WTC11 (cell line): ENCODE data around the gene CDIP1. TPM values are rescaled to one million over a fixed set of nuclear protein-coding genes. Genes with fewer than 3 reads are reported as not detected.

ENCODE experiments used
- ETV6 ChIP-seq: sonication (generic); formaldehyde crosslinking; IDR thresholded peaks from 2 replicates; pipeline ENCODE4 v1.8.1; 2022; ENCODE audit warnings: mild to moderate bottlenecking, missing genetic modification reagents
- GABPB1 ChIP-seq: sonication (generic); formaldehyde crosslinking; IDR thresholded peaks from 2 replicates; pipeline ENCODE4 v1.8.1; 2023; ENCODE audit warnings: mild to moderate bottlenecking, missing genetic modification reagents
- GRHL2 ChIP-seq: fragments of 250-450 bp; sonication (Bioruptor Pico); IDR thresholded peaks from 2 replicates; pipeline ENCODE4 v1.8.0; 2022; ENCODE audit warnings: mild to moderate bottlenecking, moderate library complexity; ENCODE audit not compliant: insufficient replicate concordance, severe bottlenecking
- JUN ChIP-seq: sonication (generic); formaldehyde crosslinking; IDR thresholded peaks from 2 replicates; pipeline ENCODE4 v1.8.0; 2023; ENCODE audit warnings: mild to moderate bottlenecking, missing genetic modification reagents
- NFATC4 ChIP-seq: fragments of 250-450 bp; sonication (Bioruptor Pico); IDR thresholded peaks from 2 replicates; pipeline ENCODE4 v1.9.0; 2021; ENCODE audit warnings: mild to moderate bottlenecking
- NFE2L1 ChIP-seq: sonication (generic); formaldehyde crosslinking; IDR thresholded peaks from 2 replicates; pipeline ENCODE4 v1.8.1; 2023; ENCODE audit warnings: missing genetic modification reagents
- NR2C2 ChIP-seq: sonication (generic); formaldehyde crosslinking; IDR thresholded peaks from 2 replicates; pipeline ENCODE4 v1.8.0; 2022; ENCODE audit warnings: mild to moderate bottlenecking, missing genetic modification reagents
- NR3C1 ChIP-seq: sonication (generic); formaldehyde crosslinking; conservative IDR thresholded peaks from 2 replicates; pipeline ENCODE4 v1.8.1; 2023; ENCODE audit warnings: low read depth, mild to moderate bottlenecking, missing genetic modification reagents
- ZNF232 ChIP-seq: sonication (generic); formaldehyde crosslinking; IDR thresholded peaks from 2 replicates; pipeline ENCODE4 v1.8.0; 2022; ENCODE audit warnings: mild to moderate bottlenecking, missing genetic modification reagents
- ZNF423 ChIP-seq: fragments of 250-450 bp; sonication (Bioruptor Pico); IDR thresholded peaks from 2 replicates; pipeline ENCODE4 v2.1.2; 2022; ENCODE audit warnings: mild to moderate bottlenecking, moderate library complexity
- total RNA-seq: library from RNA; stranded (reverse); gene quantifications from 3 replicates; pipeline ENCODE4 v1.2.3, GENCODE V29; 2021
- TF ChIP-seq, protein P1 (sequence below): sonication (generic); formaldehyde crosslinking; IDR thresholded peaks from 2 replicates; pipeline ENCODE4 v1.8.1; 2023; ENCODE audit warnings: mild to moderate bottlenecking, moderate library complexity, missing genetic modification reagents
- TF ChIP-seq, protein P2 (sequence below): sonication (generic); formaldehyde crosslinking; IDR thresholded peaks from 2 replicates; pipeline ENCODE4 v1.8.1; 2022; ENCODE audit warnings: missing genetic modification reagents, borderline replicate concordance
- TF ChIP-seq, protein P3 (sequence below): fragments of 250-450 bp; sonication (Bioruptor Pico); IDR thresholded peaks from 2 replicates; pipeline ENCODE4 v1.9.0; 2021; ENCODE audit warnings: mild to moderate bottlenecking
- TF ChIP-seq, protein P4 (sequence below): sonication (generic); formaldehyde crosslinking; IDR thresholded peaks from 2 replicates; pipeline ENCODE4 v1.8.1; 2023; ENCODE audit warnings: mild to moderate bottlenecking, missing genetic modification reagents, borderline replicate concordance
- TF ChIP-seq, protein P5 (sequence below): sonication (generic); formaldehyde crosslinking; IDR thresholded peaks from 2 replicates; pipeline ENCODE4 v1.8.0; 2023; ENCODE audit warnings: missing genetic modification reagents, mild to moderate bottlenecking, borderline replicate concordance
- TF ChIP-seq, protein P6 (sequence below): sonication (generic); formaldehyde crosslinking; IDR thresholded peaks from 2 replicates; pipeline ENCODE4 v1.8.1; 2022; ENCODE audit warnings: mild to moderate bottlenecking, moderate library complexity, missing genetic modification reagents
- TF ChIP-seq, protein P7 (sequence below): sonication (generic); formaldehyde crosslinking; conservative IDR thresholded peaks from 2 replicates; pipeline ENCODE4 v1.8.1; 2022; ENCODE audit warnings: mild to moderate bottlenecking, missing genetic modification reagents
- TF ChIP-seq, protein P8 (sequence below): fragments of 250-450 bp; sonication (Bioruptor Pico); IDR thresholded peaks from 2 replicates; pipeline ENCODE4 v1.8.0; 2021; ENCODE audit warnings: mild to moderate bottlenecking

CDIP1 gene
- total RNA-seq, 1 experiment from 2014 or later, result 68.9 TPM

DNA sequence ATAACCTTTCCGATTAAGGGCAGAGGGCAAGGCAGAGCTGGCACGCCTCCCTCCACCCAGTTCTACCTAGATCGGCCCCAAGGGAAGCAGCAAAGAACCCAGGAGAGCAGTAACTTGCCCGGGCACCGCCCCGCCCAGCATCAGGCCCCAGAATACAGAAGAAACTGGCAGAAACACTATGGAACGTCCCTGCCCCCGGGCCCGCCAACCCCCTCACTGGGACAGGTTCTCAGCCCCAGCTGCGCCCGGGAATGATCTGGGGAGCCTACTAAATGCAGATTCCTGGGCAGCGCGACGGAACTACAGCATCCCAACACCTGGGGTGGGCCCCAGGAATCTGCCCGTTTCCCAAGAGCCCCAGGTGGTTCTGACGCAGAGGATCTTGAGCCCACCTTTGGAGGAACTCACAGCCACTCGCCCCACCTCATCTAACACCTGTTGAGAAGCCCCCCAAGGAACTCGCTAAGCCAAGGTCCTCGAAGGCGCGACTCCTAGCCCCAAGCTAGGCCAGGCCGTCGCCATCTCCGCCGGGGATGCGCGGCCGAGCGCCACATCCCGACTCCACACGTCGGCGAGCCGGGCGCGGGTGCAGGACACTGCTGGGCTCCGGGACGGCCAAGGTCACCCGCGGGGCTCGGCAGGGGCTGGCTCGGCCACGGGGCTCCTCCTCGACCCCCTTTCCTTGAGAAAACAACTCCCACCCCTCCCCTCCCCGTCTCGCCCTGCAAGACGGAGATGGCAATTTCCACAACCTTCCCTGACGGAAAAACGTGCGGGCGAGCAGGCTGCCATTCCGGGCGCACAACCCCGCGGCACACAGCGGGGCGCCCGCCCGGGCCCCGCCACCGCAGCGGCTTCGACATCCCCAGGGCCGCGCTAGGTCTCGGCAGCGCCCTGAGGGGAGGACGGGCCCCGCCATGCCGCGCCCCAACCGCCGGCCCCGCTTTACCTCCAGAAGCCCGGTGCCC lies 913 bp downstream of the CDIP1 start (continued):
- TF ChIP-seq JUN (CRISPR knock-in tag), result peak; percentile 51; the same call in 1 of the 2 replicates
- TF ChIP-seq, protein P1, sequence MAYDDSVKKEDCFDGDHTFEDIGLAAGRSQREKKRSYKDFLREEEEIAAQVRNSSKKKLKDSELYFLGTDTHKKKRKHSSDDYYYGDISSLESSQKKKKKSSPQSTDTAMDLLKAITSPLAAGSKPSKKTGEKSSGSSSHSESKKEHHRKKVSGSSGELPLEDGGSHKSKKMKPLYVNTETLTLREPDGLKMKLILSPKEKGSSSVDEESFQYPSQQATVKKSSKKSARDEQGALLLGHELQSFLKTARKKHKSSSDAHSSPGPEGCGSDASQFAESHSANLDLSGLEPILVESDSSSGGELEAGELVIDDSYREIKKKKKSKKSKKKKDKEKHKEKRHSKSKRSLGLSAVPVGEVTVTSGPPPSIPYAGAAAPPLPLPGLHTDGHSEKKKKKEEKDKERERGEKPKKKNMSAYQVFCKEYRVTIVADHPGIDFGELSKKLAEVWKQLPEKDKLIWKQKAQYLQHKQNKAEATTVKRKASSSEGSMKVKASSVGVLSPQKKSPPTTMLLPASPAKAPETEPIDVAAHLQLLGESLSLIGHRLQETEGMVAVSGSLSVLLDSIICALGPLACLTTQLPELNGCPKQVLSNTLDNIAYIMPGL, result peak; percentile 86; the same call in 1 of the 2 replicates
- TF ChIP-seq NFE2L1 (CRISPR knock-in tag), result no peak
- TF ChIP-seq, protein P2, sequence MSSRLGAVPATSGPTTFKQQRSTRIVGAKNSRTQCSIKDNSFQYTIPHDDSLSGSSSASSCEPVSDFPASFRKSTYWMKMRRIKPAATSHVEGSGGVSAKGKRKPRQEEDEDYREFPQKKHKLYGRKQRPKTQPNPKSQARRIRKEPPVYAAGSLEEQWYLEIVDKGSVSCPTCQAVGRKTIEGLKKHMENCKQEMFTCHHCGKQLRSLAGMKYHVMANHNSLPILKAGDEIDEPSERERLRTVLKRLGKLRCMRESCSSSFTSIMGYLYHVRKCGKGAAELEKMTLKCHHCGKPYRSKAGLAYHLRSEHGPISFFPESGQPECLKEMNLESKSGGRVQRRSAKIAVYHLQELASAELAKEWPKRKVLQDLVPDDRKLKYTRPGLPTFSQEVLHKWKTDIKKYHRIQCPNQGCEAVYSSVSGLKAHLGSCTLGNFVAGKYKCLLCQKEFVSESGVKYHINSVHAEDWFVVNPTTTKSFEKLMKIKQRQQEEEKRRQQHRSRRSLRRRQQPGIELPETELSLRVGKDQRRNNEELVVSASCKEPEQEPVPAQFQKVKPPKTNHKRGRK (CRISPR knock-in tag), result no peak
- no peak for TF ChIP-seq NR2C2 (CRISPR knock-in tag)
- TF ChIP-seq, protein P3, sequence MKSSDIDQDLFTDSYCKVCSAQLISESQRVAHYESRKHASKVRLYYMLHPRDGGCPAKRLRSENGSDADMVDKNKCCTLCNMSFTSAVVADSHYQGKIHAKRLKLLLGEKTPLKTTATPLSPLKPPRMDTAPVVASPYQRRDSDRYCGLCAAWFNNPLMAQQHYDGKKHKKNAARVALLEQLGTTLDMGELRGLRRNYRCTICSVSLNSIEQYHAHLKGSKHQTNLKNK (CRISPR knock-in tag), result no peak
- TF ChIP-seq, protein P4, sequence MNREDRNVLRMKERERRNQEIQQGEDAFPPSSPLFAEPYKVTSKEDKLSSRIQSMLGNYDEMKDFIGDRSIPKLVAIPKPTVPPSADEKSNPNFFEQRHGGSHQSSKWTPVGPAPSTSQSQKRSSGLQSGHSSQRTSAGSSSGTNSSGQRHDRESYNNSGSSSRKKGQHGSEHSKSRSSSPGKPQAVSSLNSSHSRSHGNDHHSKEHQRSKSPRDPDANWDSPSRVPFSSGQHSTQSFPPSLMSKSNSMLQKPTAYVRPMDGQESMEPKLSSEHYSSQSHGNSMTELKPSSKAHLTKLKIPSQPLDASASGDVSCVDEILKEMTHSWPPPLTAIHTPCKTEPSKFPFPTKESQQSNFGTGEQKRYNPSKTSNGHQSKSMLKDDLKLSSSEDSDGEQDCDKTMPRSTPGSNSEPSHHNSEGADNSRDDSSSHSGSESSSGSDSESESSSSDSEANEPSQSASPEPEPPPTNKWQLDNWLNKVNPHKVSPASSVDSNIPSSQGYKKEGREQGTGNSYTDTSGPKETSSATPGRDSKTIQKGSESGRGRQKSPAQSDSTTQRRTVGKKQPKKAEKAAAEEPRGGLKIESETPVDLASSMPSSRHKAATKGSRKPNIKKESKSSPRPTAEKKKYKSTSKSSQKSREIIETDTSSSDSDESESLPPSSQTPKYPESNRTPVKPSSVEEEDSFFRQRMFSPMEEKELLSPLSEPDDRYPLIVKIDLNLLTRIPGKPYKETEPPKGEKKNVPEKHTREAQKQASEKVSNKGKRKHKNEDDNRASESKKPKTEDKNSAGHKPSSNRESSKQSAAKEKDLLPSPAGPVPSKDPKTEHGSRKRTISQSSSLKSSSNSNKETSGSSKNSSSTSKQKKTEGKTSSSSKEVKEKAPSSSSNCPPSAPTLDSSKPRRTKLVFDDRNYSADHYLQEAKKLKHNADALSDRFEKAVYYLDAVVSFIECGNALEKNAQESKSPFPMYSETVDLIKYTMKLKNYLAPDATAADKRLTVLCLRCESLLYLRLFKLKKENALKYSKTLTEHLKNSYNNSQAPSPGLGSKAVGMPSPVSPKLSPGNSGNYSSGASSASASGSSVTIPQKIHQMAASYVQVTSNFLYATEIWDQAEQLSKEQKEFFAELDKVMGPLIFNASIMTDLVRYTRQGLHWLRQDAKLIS (CRISPR knock-in tag), result no peak
- TF ChIP-seq, protein P5, sequence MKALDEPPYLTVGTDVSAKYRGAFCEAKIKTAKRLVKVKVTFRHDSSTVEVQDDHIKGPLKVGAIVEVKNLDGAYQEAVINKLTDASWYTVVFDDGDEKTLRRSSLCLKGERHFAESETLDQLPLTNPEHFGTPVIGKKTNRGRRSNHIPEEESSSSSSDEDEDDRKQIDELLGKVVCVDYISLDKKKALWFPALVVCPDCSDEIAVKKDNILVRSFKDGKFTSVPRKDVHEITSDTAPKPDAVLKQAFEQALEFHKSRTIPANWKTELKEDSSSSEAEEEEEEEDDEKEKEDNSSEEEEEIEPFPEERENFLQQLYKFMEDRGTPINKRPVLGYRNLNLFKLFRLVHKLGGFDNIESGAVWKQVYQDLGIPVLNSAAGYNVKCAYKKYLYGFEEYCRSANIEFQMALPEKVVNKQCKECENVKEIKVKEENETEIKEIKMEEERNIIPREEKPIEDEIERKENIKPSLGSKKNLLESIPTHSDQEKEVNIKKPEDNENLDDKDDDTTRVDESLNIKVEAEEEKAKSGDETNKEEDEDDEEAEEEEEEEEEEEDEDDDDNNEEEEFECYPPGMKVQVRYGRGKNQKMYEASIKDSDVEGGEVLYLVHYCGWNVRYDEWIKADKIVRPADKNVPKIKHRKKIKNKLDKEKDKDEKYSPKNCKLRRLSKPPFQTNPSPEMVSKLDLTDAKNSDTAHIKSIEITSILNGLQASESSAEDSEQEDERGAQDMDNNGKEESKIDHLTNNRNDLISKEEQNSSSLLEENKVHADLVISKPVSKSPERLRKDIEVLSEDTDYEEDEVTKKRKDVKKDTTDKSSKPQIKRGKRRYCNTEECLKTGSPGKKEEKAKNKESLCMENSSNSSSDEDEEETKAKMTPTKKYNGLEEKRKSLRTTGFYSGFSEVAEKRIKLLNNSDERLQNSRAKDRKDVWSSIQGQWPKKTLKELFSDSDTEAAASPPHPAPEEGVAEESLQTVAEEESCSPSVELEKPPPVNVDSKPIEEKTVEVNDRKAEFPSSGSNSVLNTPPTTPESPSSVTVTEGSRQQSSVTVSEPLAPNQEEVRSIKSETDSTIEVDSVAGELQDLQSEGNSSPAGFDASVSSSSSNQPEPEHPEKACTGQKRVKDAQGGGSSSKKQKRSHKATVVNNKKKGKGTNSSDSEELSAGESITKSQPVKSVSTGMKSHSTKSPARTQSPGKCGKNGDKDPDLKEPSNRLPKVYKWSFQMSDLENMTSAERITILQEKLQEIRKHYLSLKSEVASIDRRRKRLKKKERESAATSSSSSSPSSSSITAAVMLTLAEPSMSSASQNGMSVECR (CRISPR knock-in tag), result peak; percentile 68; the same call in 1 of the 2 replicates
- no peak for TF ChIP-seq NFATC4 (CRISPR knock-in tag)
- TF ChIP-seq, protein P6, sequence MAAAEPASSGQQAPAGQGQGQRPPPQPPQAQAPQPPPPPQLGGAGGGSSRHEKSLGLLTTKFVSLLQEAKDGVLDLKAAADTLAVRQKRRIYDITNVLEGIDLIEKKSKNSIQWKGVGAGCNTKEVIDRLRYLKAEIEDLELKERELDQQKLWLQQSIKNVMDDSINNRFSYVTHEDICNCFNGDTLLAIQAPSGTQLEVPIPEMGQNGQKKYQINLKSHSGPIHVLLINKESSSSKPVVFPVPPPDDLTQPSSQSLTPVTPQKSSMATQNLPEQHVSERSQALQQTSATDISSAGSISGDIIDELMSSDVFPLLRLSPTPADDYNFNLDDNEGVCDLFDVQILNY (CRISPR knock-in tag), result 0 out of 2 replicates have a peak, but pooled peaks have one; percentile 51
- no peak for TF ChIP-seq GRHL2 (CRISPR knock-in tag)
- TF ChIP-seq, protein P7, sequence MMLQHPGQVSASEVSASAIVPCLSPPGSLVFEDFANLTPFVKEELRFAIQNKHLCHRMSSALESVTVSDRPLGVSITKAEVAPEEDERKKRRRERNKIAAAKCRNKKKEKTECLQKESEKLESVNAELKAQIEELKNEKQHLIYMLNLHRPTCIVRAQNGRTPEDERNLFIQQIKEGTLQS (CRISPR knock-in tag), result no peak
- TF ChIP-seq ETV6 (CRISPR knock-in tag), result no peak
- no peak for TF ChIP-seq ZNF423
- no peak for TF ChIP-seq NR3C1 (CRISPR knock-in tag)
- 0 out of 2 replicates have a peak, but pooled peaks have one; percentile 20 for TF ChIP-seq GABPB1
- no peak for TF ChIP-seq ZNF232 (CRISPR knock-in tag)
- TF ChIP-seq, protein P8, sequence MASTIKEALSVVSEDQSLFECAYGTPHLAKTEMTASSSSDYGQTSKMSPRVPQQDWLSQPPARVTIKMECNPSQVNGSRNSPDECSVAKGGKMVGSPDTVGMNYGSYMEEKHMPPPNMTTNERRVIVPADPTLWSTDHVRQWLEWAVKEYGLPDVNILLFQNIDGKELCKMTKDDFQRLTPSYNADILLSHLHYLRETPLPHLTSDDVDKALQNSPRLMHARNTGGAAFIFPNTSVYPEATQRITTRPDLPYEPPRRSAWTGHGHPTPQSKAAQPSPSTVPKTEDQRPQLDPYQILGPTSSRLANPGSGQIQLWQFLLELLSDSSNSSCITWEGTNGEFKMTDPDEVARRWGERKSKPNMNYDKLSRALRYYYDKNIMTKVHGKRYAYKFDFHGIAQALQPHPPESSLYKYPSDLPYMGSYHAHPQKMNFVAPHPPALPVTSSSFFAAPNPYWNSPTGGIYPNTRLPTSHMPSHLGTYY (CRISPR knock-in tag), result no peak
